ENCODE data around the gene AFF3. TPM values are rescaled to one million over a fixed set of nuclear protein-coding genes. Genes with fewer than 3 reads are reported as not detected.
A peak's percentile ranks its signal among the peaks of the same experiment; 100 is the strongest.

The AFF3 gene
- total and polyA plus RNA-seq, 2 of the 4 experiments (the other 2 are of a cell fraction), result 12.9 to 14.3 TPM

DNA sequence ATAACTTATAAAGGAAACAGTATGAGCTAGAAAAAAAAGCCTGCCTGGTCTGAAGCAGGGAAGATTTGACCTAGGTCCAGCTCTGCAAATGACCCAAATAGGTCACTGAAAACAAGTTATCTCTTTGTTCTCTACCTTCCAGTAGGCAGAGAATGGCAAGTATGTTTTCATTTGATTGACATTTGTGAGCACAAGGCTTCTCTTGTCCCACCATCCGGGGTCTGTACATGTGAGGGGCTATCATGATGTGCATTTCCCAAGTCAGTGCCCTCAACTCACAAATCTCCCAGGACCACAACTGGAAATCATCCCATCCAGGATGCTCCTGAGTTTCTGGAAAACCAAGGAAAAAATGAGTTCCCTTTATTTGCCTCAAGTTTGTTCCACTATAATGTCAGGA lies 309.5 kb downstream of the AFF3 start:
- Histone ChIP-seq H3K79me1 (ENCODE audit: low read depth in 1 of 2, low read length in 2 of 2) (peaks cover 7 to 14% of the 10 kb centered on the region in 2 experiments; a peak in 2 of 4 replicates), H3K27me3 (ENCODE audit: control insufficient read depth, insufficient read depth, low read length) (no peaks in the 10 kb centered on the region), H2BK20ac (ENCODE audit: low read depth, low read length) (peak overlapping the region; percentile 46; the same call in 1 of the 2 replicates), H2BK5ac (ENCODE audit: low read depth, low read length, poor library complexity, severe bottlenecking) (no peak overlapping the region), H3K23ac (ENCODE audit: low read depth, low read length) (no peak overlapping the region), H4K5ac (ENCODE audit: low read depth, low read length) (peak overlapping the region; percentile 63), H2BK120ac (ENCODE audit: low read depth, low read length) (no peak overlapping the region), H4K20me1 (ENCODE audit: insufficient read depth, low read length) (no peaks in the 10 kb centered on the region), H3K9me3 (ENCODE audit: control insufficient read depth, insufficient read depth, low read length) (no peaks in the 10 kb centered on the region), H3K4me2 (ENCODE audit: low read depth, low read length) (no peak overlapping the region), H3K4me3 (ENCODE audit: insufficient read depth, low read depth, low read length) (no peak overlapping the region), H3K9ac (ENCODE audit: low read depth, low read length) (no peak overlapping the region), H3K4me1 (ENCODE audit: control insufficient read depth, insufficient read depth, low read length) (peaks cover 4% of the 10 kb centered on the region), H3K18ac (ENCODE audit: low read depth, low read length) (peak overlapping the region; percentile 2; the same call in 1 of the 2 replicates), H2BK15ac (ENCODE audit: low read depth, low read length) (no peak overlapping the region), H2AK9ac (replicated peaks; ENCODE audit: low read depth, low read length, poor library complexity) (no peak overlapping the region), H4K8ac (ENCODE audit: low read depth in 2 of 2, low read length in 2 of 2) (no peak overlapping the region), H3K14ac (replicated peaks; ENCODE audit: low read depth, low read length) (no peak overlapping the region), H2AFZ (replicated peaks; ENCODE audit: low read length, poor library complexity) (no peak overlapping the region), H4K91ac (ENCODE audit: insufficient read depth, low read depth, low read length) (no peak overlapping the region), H3K9me1 (ENCODE audit: insufficient read depth, low read length) (peaks cover 10% of the 10 kb centered on the region; the same call in 1 of the 2 replicates), H3K4ac (ENCODE audit: low read depth, low read length) (0 out of 2 replicates have a peak overlapping the region, but pooled peaks have one; percentile 21), H3K27ac (ENCODE audit: insufficient read depth, low read length) (peak overlapping the region; percentile 44; the same call in 1 of the 2 replicates), H3K56ac (ENCODE audit: extremely low read depth, insufficient read depth, low read length) (no peak overlapping the region), H2AK5ac (ENCODE audit: low read depth, low read length) (no peak overlapping the region), H3K36me3 (ENCODE audit: control insufficient read depth, insufficient read depth, low read length) (peaks cover 13% of the 10 kb centered on the region)
- in situ Hi-C loops (cut with MboI; ENCODE audit: low sequenced_read_pairs) (no loop called here), dilution Hi-C loops (cut with HindIII; ENCODE audit: low sequenced_read_pairs, unreplicated experiment) (no loop called here), intact Hi-C loops (cut with micrococcal nuclease) (no loop called here)
- no TSS peak for BruUV-seq (replicated peaks)
- WGBS, 2 experiments (ENCODE audit: extremely low coverage in 2 of 2, insufficient read length in 1 of 2), result no CpG with 5 or more reads among the region's 1 CpG
- ATAC-seq (ENCODE audit: low read depth) (no peak), DNase-seq (no peak)
- POLR2A ChIA-PET (ENCODE audit: unreplicated experiment), result no interaction called here
- TF ChIP-seq POLR2A (IDR thresholded peaks at IDR 0.05; ENCODE audit: low read depth, low read length) (no peak), RAD21 (IDR thresholded peaks at IDR 0.05; ENCODE audit: low read length) (no peak), CEBPB (IDR thresholded peaks at IDR 0.05; ENCODE audit: low read depth, low read length) (no peak), MAFK (IDR thresholded peaks at IDR 0.05; ENCODE audit: low read depth, low read length) (no peak), FOS (IDR thresholded peaks at IDR 0.05; ENCODE audit: low read depth, low read length) (no peak), SMC3 (IDR thresholded peaks at IDR 0.05; ENCODE audit: low read depth, low read length) (no peak), NFE2L2 (IDR thresholded peaks at IDR 0.05; ENCODE audit: low read depth, low read length) (no peak), BHLHE40 (IDR thresholded peaks at IDR 0.05; ENCODE audit: low read depth, low read length) (no peak), MXI1 (IDR thresholded peaks at IDR 0.05; ENCODE audit: borderline replicate concordance, low read depth, low read length) (no peak), RCOR1 (IDR thresholded peaks at IDR 0.05; ENCODE audit: insufficient replicate concordance, low read length) (no peak), MAZ (IDR thresholded peaks at IDR 0.05; ENCODE audit: borderline replicate concordance, low read depth, low read length) (no peak), CHD1 (IDR thresholded peaks at IDR 0.05; ENCODE audit: low read depth, low read length) (no peak), RFX5 (IDR thresholded peaks at IDR 0.05; ENCODE audit: low read depth, low read length) (no peak)
- TF ChIP-seq, protein P1, sequence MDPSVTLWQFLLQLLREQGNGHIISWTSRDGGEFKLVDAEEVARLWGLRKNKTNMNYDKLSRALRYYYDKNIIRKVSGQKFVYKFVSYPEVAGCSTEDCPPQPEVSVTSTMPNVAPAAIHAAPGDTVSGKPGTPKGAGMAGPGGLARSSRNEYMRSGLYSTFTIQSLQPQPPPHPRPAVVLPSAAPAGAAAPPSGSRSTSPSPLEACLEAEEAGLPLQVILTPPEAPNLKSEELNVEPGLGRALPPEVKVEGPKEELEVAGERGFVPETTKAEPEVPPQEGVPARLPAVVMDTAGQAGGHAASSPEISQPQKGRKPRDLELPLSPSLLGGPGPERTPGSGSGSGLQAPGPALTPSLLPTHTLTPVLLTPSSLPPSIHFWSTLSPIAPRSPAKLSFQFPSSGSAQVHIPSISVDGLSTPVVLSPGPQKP (IDR thresholded peaks at IDR 0.05; ENCODE audit: borderline replicate concordance, low read depth, low read length), result no peak
- TF ChIP-seq, protein P2, sequence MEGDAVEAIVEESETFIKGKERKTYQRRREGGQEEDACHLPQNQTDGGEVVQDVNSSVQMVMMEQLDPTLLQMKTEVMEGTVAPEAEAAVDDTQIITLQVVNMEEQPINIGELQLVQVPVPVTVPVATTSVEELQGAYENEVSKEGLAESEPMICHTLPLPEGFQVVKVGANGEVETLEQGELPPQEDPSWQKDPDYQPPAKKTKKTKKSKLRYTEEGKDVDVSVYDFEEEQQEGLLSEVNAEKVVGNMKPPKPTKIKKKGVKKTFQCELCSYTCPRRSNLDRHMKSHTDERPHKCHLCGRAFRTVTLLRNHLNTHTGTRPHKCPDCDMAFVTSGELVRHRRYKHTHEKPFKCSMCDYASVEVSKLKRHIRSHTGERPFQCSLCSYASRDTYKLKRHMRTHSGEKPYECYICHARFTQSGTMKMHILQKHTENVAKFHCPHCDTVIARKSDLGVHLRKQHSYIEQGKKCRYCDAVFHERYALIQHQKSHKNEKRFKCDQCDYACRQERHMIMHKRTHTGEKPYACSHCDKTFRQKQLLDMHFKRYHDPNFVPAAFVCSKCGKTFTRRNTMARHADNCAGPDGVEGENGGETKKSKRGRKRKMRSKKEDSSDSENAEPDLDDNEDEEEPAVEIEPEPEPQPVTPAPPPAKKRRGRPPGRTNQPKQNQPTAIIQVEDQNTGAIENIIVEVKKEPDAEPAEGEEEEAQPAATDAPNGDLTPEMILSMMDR (conservative IDR thresholded peaks at IDR 0.05; ENCODE audit: low read depth, low read length), result no peak
- TF ChIP-seq, protein P3, sequence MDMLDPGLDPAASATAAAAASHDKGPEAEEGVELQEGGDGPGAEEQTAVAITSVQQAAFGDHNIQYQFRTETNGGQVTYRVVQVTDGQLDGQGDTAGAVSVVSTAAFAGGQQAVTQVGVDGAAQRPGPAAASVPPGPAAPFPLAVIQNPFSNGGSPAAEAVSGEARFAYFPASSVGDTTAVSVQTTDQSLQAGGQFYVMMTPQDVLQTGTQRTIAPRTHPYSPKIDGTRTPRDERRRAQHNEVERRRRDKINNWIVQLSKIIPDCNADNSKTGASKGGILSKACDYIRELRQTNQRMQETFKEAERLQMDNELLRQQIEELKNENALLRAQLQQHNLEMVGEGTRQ (IDR thresholded peaks at IDR 0.05; ENCODE audit: low read depth, low read length), result no peak
- CTCF ChIA-PET, result interaction anchor here (1.7 kb wide), 1 partner anchor 9 kb away, joined by 5 read pairs; no protein-coding TSS in a partner anchor

Measured in IMR-90 (cell line).